ENCODE data around the gene DCAF4L1.
A peak's percentile ranks its signal among the peaks of the same experiment; 100 is the strongest.

DCAF4L1 gene

GRCh38 chr4:41981456-41981855 lies at the start of gene DCAF4L1:
DCAF4L1 (plus strand) TSS chr4:41981756; CDS start chr4:41981793, 37 bp downstream.
- DNase-seq, result no peak

- DNase-seq, result no peak
These were observed 48.6 kb upstream of the DCAF4L1 start for GRCh38 chr4:41932988-41933387.

GRCh38 chr4:41933997-41934503 lies 47.5 kb upstream of the DCAF4L1 start:
- no peak for DNase-seq

GRCh38 chr4:41934514-41934900 lies 47.0 kb upstream of the DCAF4L1 start:
- no peak for DNase-seq

GRCh38 chr4:41934901-41935651 lies 46.5 kb upstream of the DCAF4L1 start, which contains the start of gene TMEM33:
TMEM33 (plus strand) TSS chr4:41935429; CDS start chr4:41935485, 56 bp downstream.
- peak; percentile 90 for DNase-seq

- DNase-seq, result no peak
These were observed 45.9 kb upstream of the DCAF4L1 start for GRCh38 chr4:41935652-41936021.

GRCh38 chr4:41939016-41939626 lies 42.4 kb upstream of the DCAF4L1 start:
- DNase-seq, result no peak

GRCh38 chr4:41940834-41941233 lies 40.7 kb upstream of the DCAF4L1 start:
- DNase-seq, result no peak

GRCh38 chr4:41943506-41943905 lies 38.0 kb upstream of the DCAF4L1 start:
- no peak for DNase-seq

GRCh38 chr4:41944089-41944488 lies 37.5 kb upstream of the DCAF4L1 start:
- no peak for DNase-seq

GRCh38 chr4:41949531-41949930 lies 32.0 kb upstream of the DCAF4L1 start:
- no peak for DNase-seq

GRCh38 chr4:41957634-41958033 lies 23.9 kb upstream of the DCAF4L1 start:
- no peak for DNase-seq

- peak; percentile 32 for DNase-seq
These were observed 18.5 kb upstream of the DCAF4L1 start for GRCh38 chr4:41963105-41963504.

- no peak for DNase-seq
These were observed 17.2 kb upstream of the DCAF4L1 start for GRCh38 chr4:41964401-41964800.

- DNase-seq, result no peak
These were observed 14.2 kb upstream of the DCAF4L1 start for GRCh38 chr4:41967392-41967791.

- no peak for DNase-seq
These were observed 11.9 kb upstream of the DCAF4L1 start for GRCh38 chr4:41969671-41970070.

GRCh38 chr4:41975341-41975740 lies 6.2 kb upstream of the DCAF4L1 start:
- DNase-seq, result no peak

- DNase-seq, result no peak
These were observed 4.6 kb upstream of the DCAF4L1 start for GRCh38 chr4:41976775-41977516.

GRCh38 chr4:41977709-41978108 lies 3.8 kb upstream of the DCAF4L1 start:
- no peak for DNase-seq

- no peak for DNase-seq
These were observed 1.2 kb downstream of the DCAF4L1 start for GRCh38 chr4:41982716-41983115.

GRCh38 chr4:41985151-41985550 lies 3.6 kb downstream of the DCAF4L1 start:
- DNase-seq, result no peak

- no peak for DNase-seq
These were observed 8.4 kb downstream of the DCAF4L1 start for GRCh38 chr4:41989994-41990364.

GRCh38 chr4:41990365-41991111 lies 9.0 kb downstream of the DCAF4L1 start, which contains the start of gene SLC30A9:
SLC30A9 (plus strand) TSS chr4:41990530; CDS start chr4:41990652, 122 bp downstream.
- DNase-seq, result peak; percentile 64
